ENCODE measurements around the gene DNAH12. TPM values are rescaled to one million over a fixed set of nuclear protein-coding genes. Genes with fewer than 3 reads are reported as not detected.

Gene DNAH12
- total and polyA plus RNA-seq, 2 of the 13 experiments (the other 11 are each of a cell fraction or from before 2014, with no cell fraction given): 0.11 TPM

- no peak for TF ChIP-seq UBTF (CRISPR knock-in tag; IDR thresholded peaks at IDR 0.05)
- no peak for TF ChIP-seq ZNF674 (CRISPR knock-in tag; IDR thresholded peaks at IDR 0.05; ENCODE audit: low read depth)
- no peak for TF ChIP-seq MTA1 (CRISPR knock-in tag; IDR thresholded peaks at IDR 0.05; ENCODE audit: borderline replicate concordance)
- no peak for TF ChIP-seq MTF1 (CRISPR knock-in tag; IDR thresholded peaks at IDR 0.05)
- TF ChIP-seq, protein P1, sequence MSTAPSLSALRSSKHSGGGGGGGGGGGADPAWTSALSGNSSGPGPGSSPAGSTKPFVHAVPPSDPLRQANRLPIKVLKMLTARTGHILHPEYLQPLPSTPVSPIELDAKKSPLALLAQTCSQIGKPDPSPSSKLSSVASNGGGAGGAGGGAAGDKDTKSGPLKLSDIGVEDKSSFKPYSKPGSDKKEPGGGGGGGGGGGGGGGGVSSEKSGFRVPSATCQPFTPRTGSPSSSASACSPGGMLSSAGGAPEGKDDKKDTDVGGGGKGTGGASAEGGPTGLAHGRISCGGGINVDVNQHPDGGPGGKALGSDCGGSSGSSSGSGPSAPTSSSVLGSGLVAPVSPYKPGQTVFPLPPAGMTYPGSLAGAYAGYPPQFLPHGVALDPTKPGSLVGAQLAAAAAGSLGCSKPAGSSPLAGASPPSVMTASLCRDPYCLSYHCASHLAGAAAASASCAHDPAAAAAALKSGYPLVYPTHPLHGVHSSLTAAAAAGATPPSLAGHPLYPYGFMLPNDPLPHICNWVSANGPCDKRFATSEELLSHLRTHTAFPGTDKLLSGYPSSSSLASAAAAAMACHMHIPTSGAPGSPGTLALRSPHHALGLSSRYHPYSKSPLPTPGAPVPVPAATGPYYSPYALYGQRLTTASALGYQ (CRISPR knock-in tag; IDR thresholded peaks at IDR 0.05): no peak
- no peak for TF ChIP-seq ZNF557 (CRISPR knock-in tag; IDR thresholded peaks at IDR 0.05)
- no peak for TF ChIP-seq FUBP1 (CRISPR knock-in tag; IDR thresholded peaks at IDR 0.05; ENCODE audit: borderline replicate concordance)
- no peak for TF ChIP-seq ATF2 (CRISPR knock-in tag; IDR thresholded peaks at IDR 0.05)
- TF ChIP-seq YEATS4 (CRISPR knock-in tag; IDR thresholded peaks at IDR 0.05; ENCODE audit: borderline replicate concordance): no peak
- peak; percentile 45; the same call in 1 of the 2 replicates for TF ChIP-seq SIN3A (IDR thresholded peaks at IDR 0.05; ENCODE audit: borderline replicate concordance, low read depth, low read length)
- no peak for TF ChIP-seq IKZF4 (CRISPR knock-in tag; IDR thresholded peaks at IDR 0.05; ENCODE audit: borderline replicate concordance, low read depth, not compliant biosample characterization)
- TF ChIP-seq, protein P2, sequence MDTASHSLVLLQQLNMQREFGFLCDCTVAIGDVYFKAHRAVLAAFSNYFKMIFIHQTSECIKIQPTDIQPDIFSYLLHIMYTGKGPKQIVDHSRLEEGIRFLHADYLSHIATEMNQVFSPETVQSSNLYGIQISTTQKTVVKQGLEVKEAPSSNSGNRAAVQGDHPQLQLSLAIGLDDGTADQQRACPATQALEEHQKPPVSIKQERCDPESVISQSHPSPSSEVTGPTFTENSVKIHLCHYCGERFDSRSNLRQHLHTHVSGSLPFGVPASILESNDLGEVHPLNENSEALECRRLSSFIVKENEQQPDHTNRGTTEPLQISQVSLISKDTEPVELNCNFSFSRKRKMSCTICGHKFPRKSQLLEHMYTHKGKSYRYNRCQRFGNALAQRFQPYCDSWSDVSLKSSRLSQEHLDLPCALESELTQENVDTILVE (CRISPR knock-in tag; IDR thresholded peaks at IDR 0.05): no peak
- TF ChIP-seq JUNB (CRISPR knock-in tag; IDR thresholded peaks at IDR 0.05; ENCODE audit: borderline replicate concordance): no peak
- no peak for TF ChIP-seq RFXAP (CRISPR knock-in tag; IDR thresholded peaks at IDR 0.05; ENCODE audit: borderline replicate concordance)
- TF ChIP-seq, protein P3, sequence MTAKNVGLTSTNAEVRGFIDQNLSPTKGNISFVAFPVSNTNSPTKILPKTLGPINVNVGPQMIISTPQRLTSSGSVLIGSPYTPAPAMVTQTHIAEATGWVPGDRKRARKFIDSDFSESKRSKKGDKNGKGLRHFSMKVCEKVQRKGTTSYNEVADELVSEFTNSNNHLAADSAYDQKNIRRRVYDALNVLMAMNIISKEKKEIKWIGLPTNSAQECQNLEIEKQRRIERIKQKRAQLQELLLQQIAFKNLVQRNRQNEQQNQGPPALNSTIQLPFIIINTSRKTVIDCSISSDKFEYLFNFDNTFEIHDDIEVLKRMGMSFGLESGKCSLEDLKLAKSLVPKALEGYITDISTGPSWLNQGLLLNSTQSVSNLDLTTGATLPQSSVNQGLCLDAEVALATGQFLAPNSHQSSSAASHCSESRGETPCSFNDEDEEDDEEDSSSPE (CRISPR knock-in tag; IDR thresholded peaks at IDR 0.05): no peak
- TF ChIP-seq, protein P4, sequence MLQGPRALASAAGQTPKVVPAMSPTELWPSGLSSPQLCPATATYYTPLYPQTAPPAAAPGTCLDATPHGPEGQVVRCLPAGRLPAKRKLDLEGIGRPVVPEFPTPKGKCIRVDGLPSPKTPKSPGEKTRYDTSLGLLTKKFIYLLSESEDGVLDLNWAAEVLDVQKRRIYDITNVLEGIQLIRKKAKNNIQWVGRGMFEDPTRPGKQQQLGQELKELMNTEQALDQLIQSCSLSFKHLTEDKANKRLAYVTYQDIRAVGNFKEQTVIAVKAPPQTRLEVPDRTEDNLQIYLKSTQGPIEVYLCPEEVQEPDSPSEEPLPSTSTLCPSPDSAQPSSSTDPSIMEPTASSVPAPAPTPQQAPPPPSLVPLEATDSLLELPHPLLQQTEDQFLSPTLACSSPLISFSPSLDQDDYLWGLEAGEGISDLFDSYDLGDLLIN (CRISPR knock-in tag; IDR thresholded peaks at IDR 0.05; ENCODE audit: borderline replicate concordance): no peak
- 0 out of 2 replicates have a peak, but pooled peaks have one; percentile 47 for TF ChIP-seq HNRNPL (IDR thresholded peaks at IDR 0.05; ENCODE audit: low read depth, low read length)
- TF ChIP-seq PAX8 (CRISPR knock-in tag; IDR thresholded peaks at IDR 0.05; ENCODE audit: borderline replicate concordance): no peak
Measured at GRCh38 chr3:57557085-57557537, 13.0 kb upstream of the DNAH12 start (continued).

Data from HepG2 (cell line).